T-helper 2 cell (primary cell): ENCODE measurements around the gene TBC1D7.

Experiments used
- DNase-seq, 5 experiments: peaks; one replicate each; pipeline versions ENCODE4 v3.0.0 to v3.0.0-alpha.2; 2012 to 2022
- total RNA-seq, 2 donors: gene quantifications; one replicate each; lab custom pipeline; 2026; lab: John Stamatoyannopoulos, UW

The TBC1D7 gene
- 8.1 to 13.7 reads per million in 2 donors for total RNA-seq

DNA sequence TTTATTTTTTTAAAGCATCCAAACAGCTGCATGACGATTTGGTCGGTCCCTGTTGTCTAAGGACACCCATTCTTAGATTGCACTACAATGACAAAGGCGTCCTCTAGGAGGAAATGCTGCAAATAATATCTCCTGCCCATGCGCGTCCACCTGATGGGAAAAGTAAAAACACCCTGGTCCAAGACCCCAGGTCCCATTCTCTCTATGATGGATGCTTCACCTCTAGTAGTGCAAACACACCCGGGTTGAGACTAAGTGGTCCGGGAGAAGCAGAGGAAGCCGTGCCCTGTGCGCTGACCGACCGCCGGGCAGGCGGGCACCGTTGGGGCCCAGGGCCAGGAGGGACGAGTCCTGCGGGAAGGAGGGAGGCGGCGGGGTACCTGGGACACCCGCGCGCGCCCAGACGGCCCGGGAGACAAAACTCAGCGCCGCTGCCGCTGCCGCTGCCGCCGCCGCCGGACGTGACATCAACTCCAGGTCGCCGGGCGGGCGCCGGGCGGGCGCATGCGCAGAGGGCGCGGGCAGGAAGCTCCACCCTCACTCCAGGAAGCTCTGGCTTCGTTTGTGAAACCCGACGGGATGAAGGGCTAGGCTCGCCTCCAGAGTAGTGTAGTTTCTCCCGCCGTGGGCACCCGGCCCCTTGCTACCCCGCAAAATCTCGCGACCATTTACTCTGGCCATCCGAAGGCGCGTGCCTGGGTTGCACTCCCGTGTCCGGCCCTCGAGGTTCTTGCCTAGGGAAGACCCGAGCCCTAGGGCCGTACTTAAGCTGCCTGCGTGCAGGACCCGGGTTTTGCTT is at the start of gene TBC1D7:
Gene TBC1D7, minus strand, starts transcription at position 462 of the 799 bp plus-strand sequence. CDS start 1,639 bp downstream, outside the sequence.
- peak; percentile 86 to 94 (median 93) for DNase-seq

DNA sequence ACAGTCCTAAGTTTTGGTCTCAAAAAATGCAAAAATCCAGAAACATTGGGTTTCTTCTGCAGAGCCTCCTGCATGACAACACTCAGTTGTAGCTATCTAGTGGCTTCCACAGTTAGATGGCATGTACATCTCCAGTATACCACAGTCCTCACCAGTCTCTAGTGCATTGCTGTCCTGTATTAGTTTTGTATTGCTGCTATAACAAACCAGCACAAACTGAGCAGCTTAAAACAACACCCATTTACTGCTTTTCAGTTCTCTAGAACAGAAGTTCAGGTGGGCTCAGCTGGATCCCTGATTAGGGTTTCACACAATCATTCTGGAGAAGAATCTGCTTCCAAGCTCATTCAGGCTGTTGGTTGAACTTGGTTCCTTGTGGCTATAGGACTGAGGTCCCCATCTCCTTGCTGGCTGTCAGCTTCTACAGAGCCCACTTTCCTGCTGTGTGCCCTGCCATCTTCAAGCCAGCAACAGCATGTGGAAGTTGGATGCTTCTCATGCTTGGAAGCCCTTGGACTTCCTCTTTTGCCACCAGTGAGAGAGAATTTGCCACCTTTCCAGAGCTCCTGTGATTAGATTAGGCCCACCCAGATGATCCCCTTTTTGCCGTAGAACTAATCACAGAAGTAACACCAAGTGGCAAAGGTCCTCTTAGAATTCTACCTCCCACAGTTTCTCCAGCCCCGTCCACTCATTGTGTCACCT is 48.9 kb upstream of the TBC1D7 start:
- DNase-seq: no peak

DNA sequence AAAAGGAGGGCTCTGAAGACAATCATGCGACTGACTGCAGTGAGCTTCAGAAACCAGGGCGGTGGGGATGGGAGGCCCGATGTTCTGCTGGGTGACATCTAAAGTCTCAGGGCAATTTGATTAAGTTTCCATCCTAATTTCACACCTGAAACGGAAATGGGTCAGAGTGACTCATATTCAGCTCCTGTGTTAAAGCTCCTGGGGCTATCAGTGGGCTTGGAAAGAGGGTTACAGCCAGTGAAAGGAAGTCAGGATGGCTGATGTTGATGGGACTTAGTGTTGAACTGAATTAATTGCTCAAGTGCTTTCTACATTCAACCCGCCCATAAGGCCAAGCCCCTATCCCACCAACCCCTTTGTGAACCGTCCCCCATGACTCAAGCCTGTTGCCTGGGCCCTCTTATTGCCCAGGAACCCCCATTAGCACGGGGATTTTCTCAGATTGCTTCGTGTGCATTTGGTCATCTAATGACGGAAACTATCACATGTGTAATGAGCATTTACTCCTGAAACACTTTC is 47.1 kb upstream of the TBC1D7 start:
- peak in 2 of 5 experiments; percentile 38 to 54 for DNase-seq

DNA sequence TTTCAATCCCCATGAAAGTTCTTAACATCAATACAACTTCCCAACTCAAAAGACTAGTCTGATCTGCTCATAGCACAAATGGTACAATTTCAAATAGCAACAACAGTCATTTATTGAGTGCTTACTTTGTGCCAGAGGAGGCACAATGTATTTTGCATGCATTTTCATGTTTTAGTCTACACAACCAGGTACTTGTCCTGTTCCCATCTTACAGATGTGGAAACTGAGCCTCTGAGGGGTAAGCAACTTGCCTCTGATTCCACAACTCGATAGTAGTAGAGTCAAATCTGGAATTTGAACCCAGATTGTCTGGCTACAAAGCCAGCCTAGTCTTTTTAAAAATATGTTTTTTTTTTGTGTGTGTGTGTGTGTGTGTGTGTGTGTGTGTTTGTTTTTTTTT is 45.6 kb upstream of the TBC1D7 start:
- no peak for DNase-seq

DNA sequence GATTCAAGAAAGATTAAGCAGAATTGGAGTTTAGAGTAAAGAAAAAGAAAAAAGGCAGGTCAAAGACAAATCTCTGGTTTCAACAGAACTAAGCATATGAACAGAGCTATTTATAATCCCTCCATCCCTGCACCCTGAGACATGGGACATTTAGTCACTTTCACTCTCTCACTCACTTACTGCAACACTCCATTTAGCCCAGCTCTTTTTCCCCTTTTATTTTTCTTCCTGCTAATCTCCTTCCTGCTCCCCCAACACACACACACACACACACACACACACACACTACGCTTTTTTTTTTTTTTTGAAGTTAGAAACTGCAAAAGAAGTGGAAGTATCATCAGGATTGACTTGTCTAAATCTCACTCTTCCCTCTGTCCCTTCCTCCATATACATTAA is 45.1 kb upstream of the TBC1D7 start:
- no peak for DNase-seq

DNA sequence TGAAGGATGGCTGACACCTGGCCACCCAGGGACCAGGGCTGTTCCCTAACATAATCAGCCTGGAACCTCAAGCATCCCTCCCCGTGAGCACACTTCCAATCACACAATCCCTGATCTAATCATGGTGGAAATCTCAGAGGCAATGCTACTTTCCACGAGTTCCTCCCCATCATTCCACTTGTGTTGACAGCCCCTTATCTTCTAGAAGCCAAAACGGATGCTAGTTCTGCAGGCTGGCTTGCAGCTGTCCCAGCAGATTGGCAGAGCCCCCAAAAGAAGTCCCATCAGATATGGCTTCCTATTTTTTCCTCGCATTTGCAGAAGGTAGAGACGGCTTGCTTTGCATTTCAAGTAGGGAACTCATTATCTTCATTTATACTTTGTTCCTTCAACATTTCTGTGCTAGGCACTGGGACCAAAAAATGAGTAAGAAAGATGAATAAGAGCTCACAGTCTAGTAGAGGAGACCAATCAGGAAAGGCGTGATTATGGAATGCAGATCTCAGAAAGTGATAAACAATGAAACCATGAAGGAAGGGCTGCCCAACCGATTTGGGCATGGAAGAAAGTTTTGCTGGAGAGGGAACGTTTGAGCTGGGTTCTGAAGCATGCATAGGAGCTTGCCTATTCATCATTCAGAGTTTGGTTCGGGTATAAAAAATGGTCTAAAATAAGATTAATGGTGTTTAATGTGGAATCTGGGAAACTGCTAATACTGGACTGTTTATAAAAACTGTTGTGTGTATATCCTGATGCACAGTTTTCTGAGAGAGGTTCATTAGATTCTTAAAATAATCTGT is 44.6 kb upstream of the TBC1D7 start:
- no peak for DNase-seq

DNA sequence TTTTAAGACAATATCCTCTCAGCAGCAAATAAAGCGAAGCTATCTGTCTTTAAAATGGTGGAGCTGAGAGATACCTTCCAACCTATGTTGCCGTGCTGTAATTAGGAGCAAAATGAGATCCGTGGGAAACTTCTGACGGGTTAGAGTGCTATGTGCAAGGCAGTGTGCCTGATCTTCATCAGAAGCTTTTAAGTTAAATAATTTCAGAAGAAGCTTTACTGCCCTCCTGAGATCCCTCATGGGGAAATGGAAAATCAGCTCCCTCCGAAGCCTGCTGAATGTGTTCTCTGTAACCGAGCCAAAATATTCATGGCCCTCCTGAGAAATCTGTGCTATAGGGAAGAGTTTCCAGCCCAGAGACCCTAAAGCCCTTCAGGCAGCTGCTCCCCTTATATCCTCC is 43.7 kb upstream of the TBC1D7 start:
- DNase-seq: no peak

DNA sequence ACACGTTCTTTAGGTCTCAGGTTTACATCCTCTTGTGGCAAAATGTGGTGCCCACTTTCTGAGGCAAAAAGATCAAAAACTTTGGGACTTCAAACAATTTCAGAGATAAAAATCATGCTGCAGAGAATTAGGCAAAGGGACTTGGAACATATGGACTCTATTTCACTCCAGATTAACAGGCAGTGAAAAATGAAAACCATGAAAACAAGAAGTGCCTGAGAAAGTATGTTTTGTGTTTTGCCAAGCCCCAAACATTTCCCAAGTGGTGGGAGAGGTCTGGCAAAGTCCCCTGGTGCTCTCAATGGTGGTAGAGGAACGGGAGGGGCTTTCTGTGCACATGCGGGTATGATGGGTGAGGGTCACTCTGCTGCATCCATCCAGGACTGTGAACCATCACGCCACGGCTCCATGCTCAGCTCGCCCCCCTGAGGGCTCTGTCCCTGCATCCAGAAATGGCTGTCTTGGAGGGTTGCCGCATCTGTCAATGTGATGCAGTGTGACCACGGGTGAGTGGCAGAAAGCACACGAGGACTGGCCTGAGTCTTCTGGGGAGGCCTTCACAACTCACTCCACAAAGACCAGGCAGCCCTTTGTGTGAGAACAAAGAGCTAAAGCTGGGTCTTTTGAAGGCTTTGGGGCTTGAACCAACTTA is 43.2 kb upstream of the TBC1D7 start:
- no peak for DNase-seq

DNA sequence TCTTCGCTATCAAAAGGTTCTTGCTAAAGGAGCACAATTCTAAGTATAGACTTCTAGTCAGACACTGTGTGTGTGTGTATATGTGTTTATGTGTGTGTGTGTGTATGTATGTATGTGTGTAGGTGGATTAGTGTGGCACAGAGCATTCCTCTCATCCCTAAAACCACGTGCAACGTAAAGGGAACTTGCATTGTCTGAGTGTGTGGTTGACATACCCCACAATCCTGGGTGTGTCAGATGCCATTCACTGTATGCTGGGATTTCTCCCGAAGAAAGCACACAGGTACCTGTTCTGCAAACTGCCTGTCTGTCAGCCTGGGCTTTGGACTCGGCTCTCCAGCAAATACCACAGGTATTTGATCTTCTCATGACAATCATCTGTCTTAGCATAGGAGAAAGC is 42.3 kb upstream of the TBC1D7 start:
- DNase-seq: no peak

DNA sequence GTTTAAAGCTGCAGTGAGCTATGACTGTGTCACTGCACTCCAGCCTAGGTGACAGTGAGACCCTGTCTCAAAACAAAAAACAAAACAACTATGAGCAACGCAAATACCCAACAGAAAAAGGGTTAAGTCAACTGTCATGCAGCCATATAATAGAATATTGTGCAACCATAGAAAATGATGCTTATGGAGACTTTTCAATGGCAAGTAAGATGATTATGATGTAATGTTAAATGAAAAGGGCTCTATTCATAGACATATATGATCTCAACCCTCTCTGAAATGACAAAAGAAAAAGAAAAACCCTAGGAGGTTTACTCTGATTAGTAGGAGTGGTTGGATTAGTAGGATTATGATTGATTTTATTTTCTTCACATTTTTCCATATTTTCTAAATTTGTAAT is 41.3 kb upstream of the TBC1D7 start:
- DNase-seq: no peak

DNA sequence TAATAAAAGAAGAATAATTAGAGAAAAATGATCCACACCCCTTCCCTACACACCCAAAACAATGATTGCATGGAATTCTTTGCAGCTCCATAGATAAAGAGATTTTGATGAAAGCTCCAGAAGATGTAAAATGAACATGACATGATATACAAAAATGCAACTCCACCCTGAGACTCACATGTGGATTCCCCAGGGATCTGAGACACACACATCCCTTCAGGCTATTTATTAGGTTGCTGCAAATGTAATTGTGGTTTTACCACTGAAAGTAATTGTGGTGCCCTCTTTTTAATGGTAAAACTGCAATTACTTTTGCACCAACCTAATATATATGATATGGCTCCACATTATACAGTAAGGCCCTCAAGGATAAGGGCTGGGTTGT is 40.4 kb upstream of the TBC1D7 start:
- no peak for DNase-seq

DNA sequence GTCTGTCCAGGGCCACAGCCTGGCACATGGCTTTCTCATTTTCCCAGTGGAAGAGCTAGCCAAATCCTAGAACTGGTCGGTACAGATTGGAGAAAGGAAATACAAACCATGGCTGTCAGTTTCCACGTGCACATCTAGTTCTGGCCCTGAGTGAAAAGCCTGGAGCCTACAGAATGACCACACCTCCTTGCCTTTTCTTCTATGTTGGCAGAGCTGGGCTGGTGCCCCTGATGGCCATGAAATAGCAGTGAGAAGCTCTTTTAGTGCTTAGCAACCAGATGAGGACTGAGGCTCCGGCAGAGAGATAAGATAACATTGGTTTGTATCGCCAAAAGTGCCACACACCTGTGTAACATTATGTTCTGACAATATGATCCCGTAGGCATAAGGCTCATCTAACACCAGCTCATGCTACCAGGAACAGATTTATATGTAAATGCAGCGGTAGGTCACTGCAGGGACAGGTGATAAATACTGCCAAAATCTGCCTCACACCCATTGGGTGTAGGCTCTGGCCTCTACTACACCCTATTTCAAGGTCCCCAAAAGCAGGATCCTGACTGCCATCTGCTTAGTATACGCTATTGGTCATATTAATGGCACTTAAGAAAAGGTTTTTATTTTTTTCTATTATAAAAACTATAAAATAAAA is 39.9 kb upstream of the TBC1D7 start:
- no peak for DNase-seq

DNA sequence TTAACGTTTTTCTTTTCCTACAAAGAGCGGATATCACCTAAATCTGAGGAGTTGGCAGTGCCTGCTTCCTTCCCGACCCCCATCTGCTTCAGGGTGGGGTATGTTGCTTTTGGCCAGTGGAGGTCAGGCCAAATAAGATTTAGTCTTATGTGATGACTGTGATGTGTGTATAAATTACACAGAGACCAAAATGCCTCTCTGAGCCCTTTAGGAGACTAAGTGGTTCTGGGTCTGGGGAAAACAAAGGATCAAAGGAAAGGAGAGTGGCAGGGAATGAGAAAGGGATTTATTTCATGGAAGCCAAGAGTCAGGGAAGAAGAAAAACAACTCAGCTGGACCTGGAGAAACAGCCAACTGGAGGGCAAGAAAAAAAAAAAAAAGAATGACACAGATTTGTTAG is 39.1 kb upstream of the TBC1D7 start:
- DNase-seq: no peak

DNA sequence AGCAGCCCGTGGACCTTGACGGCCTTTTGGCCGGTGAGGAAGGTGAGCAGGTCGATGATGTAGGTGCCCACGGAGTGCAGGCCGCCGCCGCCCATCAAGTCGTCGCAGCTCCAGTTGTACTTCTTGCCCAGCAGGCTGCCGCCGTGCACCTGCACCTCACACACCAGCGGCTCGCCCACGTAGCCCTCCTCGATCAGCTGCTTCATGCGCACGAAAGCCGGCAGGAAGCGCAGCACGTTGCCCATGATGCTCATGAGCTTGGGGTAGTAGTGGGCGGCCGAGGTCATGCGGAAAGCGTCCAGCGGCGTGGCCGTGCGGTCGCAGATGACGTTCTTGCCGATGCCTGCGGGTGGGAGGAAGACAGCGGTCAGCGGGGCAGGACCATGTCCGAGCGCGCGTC is 37.0 kb upstream of the TBC1D7 start:
- DNase-seq: no peak

DNA sequence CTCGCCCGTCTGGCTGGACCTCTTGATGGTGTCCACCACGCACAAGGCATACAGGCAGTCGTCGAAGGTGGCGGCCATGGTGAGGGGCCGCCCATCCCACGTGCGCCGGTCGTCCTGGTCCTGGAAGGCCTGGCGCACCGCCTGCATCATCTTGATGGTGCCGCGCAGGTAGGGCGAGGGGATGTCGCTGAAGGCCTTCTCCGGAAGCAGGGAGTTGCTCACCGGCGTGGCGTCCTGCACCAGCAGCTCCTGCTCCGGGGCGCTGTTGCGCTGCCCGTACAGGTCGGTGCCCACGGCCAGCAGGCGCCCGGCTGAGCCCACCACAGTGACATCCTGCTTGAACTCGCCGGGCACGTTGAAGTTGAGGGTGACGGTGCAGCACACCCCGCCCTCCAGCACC is 36.5 kb upstream of the TBC1D7 start:
- DNase-seq: no peak

DNA sequence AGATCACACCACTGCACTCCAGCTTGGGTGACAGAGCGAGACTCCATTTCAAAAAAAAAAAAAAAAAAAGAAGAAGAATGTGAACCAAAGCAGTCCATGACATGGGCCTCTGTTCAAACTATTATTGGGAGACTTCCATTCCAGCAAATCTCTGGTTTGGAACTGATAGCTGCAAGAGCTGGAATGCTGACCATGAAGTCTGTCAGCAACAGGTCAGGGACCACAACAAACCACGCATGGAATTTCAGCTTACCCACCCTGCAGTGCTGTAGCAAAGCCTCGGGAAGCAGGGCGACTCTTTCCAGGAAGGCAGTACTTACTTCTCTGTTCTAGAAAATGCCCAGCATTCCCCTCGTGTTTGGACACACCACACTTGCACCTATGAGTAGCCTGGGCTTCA is 34.1 kb upstream of the TBC1D7 start:
- DNase-seq: no peak

DNA sequence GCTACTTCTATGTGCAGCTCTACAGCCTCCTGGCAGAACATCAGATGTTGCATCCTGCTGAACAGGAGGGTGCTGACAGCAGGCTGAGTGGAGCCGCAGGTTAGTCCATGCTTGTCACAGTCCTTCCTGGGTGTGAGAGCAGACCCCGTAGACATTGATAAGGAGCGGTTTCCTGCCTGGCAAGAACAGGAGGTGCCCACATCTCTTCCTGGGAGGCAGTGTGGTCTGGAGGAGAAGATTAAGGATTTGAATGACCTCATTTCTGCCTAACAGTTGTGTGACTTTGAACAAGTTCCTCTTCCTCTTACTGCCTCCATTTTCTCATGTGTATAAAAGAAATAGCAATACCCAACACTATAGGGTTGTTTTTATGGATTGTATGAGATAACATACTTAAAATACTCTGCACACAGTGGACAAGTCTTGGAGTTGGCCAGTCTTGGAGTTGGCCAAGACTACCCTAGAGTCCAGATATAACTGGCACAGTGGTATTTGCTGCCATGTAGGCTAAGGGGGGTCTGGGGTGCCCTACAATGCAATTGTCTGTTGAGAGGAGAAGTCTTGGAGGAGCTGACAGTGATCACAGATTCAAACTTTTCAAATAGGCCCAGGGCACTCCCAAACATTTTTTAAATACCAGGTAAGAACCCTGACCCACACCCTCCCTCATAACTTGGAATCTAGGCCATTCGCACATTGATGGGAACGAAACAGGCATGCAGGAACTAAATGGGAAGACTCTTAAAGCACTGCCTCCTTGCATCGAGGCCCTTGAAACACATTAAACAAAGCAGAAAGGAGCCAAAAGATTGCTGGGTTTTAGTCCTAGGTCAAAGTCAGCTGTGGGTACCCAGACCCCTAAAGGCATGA is 32.6 kb upstream of the TBC1D7 start:
- no peak for DNase-seq

DNA sequence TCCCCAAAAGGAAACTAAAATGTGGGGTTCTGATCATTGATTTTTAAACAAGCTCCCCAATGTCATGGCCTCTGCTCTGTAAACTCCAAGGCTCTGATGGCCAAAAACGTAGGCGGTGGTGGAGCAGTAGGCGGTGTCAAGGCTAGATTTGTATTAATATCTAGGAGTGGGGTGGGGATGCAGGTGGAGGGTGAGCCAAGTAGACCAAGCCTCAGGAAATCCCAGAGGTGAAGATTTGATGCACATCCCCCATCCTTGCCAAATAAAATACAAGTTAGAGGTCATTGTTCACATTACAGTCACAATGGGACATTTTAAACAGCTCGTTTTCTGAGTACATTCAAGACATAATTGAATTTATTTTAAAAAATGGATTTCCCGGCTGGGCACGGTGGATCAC is 30.9 kb upstream of the TBC1D7 start:
- DNase-seq: no peak

DNA sequence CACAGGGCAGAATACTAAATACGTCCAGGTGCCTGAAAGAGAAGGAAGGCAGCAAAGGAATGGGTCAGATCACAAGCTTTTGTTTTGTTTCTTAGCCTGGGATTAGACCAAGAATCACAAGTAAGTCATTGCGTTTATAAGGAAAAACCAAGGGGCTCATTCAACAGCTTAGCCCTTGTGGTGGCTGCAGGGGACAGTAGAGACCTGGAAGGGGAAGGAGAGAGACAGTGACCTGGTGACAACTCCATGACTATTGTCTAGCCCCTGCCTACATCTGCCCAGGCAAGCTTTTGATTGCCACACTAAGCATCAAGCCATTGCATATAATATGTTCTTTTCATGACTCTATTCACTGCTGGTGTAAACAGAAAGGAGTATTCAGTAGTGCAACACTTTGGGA is 30.2 kb upstream of the TBC1D7 start:
- no peak for DNase-seq

DNA sequence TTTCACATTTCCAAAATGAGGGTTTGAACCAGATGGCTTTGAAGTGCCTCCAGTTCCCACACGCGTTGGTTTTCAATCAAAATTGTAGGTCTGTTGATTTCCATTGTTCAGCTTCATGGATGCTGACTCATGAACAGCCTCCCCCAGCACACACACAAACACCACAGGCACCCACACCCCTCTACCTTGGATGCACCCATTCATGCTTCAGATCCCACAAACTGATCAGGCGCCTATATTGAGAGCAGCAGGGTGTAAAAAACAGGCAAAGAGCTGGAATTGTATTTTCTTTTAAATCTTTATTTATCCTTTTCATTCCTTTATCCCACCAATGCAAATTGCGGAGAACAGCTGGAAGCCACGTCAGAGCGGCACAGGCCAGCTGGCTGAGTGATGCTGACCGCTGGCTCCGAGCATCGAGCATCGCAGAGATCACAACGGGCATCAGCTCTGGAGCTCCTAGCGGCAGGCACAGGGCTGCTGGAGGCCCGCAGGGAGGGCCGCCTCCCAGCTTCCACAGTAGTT is 29.3 kb upstream of the TBC1D7 start:
- DNase-seq: no peak
